ENCODE measurements around the gene ARFGAP1. TPM values are rescaled to one million over a fixed set of nuclear protein-coding genes. Genes with fewer than 3 reads are reported as not detected.
A peak's percentile ranks its signal among the peaks of the same experiment; 100 is the strongest.

ARFGAP1 gene
- total and polyA plus RNA-seq, 2 donors: 53.1 to 56.3 TPM

- Histone ChIP-seq H3K36me3 (ENCODE audit: insufficient read depth) (no peaks in the 10 kb centered on the region), H3K4me3 (ENCODE audit: low read depth, low read length) (no peak overlapping the region), H3K4me1 (ENCODE audit: insufficient read depth) (no peaks in the 10 kb centered on the region), H3K27ac (ENCODE audit: low read depth) (no peak overlapping the region)
- 83% methylated on average over 25 of the region's 25 CpGs for WGBS
- DNase-seq (ENCODE audit: extremely low spot score): no peak
Observed at GRCh38 chr20:63319164-63320040, 46.8 kb downstream of the ARFGAP1 start.

GRCh38 chr20:63320041-63320511 lies 47.5 kb downstream of the ARFGAP1 start:
- Histone ChIP-seq H3K4me3 (ENCODE audit: low read depth, low read length) (no peak overlapping the region), H3K27ac (ENCODE audit: low read depth) (no peak overlapping the region), H3K36me3 (ENCODE audit: insufficient read depth) (no peaks in the 10 kb centered on the region), H3K4me1 (ENCODE audit: insufficient read depth) (no peaks in the 10 kb centered on the region)
- 83% methylated on average over 23 of the region's 23 CpGs for WGBS
- no peak for DNase-seq (ENCODE audit: extremely low spot score)

DNA sequence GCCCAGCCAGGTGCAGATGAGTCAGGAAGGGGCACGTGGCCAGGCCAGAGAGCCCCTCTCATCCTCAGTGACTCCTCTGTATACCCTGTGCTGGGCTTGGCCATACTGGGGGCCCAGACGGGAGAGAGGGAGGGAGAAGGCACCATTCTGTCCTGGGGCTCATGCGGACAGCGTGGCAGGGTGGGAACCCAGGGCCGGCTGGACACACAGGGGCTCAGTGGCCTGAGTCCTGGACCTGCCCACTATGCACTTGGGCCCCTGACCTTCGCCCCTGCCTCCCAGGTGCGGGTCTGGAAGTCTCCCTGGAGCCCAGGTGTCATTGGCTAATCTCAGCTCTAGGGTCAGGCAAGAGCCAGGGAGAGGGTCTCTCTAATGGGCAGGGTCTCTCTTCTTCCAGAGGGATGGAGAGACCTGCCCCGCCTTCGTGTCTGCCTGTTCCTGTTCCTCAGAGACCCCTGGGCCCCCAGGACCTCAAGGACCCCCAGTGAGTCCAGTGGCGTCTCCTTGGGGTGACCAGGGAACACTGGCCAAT lies 48.1 kb downstream of the ARFGAP1 start:
- 72% methylated on average over 10 of the region's 10 CpGs for WGBS

GRCh38 chr20:63321148-63321831 lies 48.7 kb downstream of the ARFGAP1 start:
- Histone ChIP-seq H3K4me3 (ENCODE audit: low read depth, low read length) (no peak overlapping the region), H3K36me3 (ENCODE audit: insufficient read depth) (no peaks in the 10 kb centered on the region), H3K27ac (ENCODE audit: low read depth) (no peak overlapping the region), H3K4me1 (ENCODE audit: insufficient read depth) (no peaks in the 10 kb centered on the region)
- DNase-seq (ENCODE audit: extremely low spot score): peak; percentile 45
- WGBS: 37% methylated on average over 20 of the region's 20 CpGs

More for the DNA sequence above, 48.1 kb downstream of the ARFGAP1 start:
- no peak for DNase-seq (ENCODE audit: extremely low spot score)
- H3K36me3 ChIP-seq (ENCODE audit: insufficient read depth): no peaks in the 10 kb centered on the region
- no peaks in the 10 kb centered on the region for H3K4me1 ChIP-seq (ENCODE audit: insufficient read depth)
- no peak overlapping the region for H3K27ac ChIP-seq (ENCODE audit: low read depth)
- no peak overlapping the region for H3K4me3 ChIP-seq (ENCODE audit: low read depth, low read length)

GRCh38 chr20:63322146-63322932 lies 49.7 kb downstream of the ARFGAP1 start:
- H3K4me3 ChIP-seq (ENCODE audit: low read depth, low read length): no peak overlapping the region
- no peak for DNase-seq (ENCODE audit: extremely low spot score)
- 77% methylated on average over 34 of the region's 34 CpGs for WGBS
- no peaks in the 10 kb centered on the region for H3K4me1 ChIP-seq (ENCODE audit: insufficient read depth)
- no peak overlapping the region for H3K27ac ChIP-seq (ENCODE audit: low read depth)
- no peaks in the 10 kb centered on the region for H3K36me3 ChIP-seq (ENCODE audit: insufficient read depth)

DNA sequence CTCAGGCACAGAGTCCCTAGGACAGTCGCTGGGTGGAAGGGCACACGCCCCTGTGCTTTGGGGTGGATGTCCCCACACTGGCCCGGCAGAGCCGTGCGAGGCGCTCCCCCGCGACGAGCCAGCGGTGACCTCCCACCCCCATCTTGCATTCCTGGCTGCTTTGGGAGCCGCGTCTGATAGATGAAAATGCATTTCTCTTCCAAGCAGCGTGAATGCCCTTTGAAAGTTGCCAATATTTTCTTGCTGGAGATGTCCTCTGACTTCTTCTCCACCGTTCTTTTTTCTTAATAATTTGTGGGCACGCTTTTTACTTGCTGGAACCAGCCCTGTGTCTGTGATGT lies 50.3 kb downstream of the ARFGAP1 start:
- Histone ChIP-seq H3K27ac (ENCODE audit: low read depth) (no peak overlapping the region), H3K4me3 (ENCODE audit: low read depth, low read length) (no peak overlapping the region), H3K36me3 (ENCODE audit: insufficient read depth) (no peaks in the 10 kb centered on the region), H3K4me1 (ENCODE audit: insufficient read depth) (no peaks in the 10 kb centered on the region)
- no peak for DNase-seq (ENCODE audit: extremely low spot score)
- 40% methylated on average over 15 of the region's 15 CpGs for WGBS

DNA sequence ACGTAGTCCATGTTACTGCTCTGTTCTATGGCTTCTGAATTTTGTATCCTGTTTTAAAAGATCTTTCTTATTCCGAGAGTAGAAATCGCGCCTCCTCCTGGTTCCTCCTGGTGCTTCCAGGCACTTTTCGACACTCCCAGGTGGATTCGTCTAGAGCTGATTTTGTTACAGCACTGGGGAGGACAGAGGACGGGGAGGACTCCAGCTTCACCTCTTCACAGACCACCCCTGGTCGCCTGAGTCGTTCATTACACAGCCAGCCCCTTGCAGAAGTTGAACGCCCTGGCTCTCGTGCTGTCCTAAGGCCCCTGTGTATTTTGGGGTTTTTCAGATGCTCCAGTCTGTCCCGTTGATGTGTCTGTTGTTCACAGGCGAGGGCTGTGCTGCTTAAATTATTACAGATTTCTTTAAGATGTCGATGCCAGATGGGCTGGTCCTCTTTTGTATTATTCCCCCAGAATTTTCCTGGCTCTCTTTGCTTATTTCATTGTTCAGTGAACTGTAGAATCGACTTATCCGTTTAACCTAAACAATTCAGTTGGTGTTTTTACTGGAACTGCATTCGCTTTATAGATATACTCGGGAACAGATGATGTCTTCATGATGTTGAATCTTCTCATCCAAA lies 50.9 kb downstream of the ARFGAP1 start:
- 51% methylated on average over 18 of the region's 18 CpGs for WGBS
- no peaks in the 10 kb centered on the region for H3K4me1 ChIP-seq (ENCODE audit: insufficient read depth)
- no peak overlapping the region for H3K4me3 ChIP-seq (ENCODE audit: low read depth, low read length)
- DNase-seq (ENCODE audit: extremely low spot score): no peak
- no peaks in the 10 kb centered on the region for H3K36me3 ChIP-seq (ENCODE audit: insufficient read depth)
- H3K27ac ChIP-seq (ENCODE audit: low read depth): no peak overlapping the region

GRCh38 chr20:63325021-63325471 lies 52.4 kb downstream of the ARFGAP1 start:
- Histone ChIP-seq H3K27ac (ENCODE audit: low read depth) (no peak overlapping the region), H3K36me3 (ENCODE audit: insufficient read depth) (no peaks in the 10 kb centered on the region), H3K4me3 (ENCODE audit: low read depth, low read length) (no peak overlapping the region), H3K4me1 (ENCODE audit: insufficient read depth) (no peaks in the 10 kb centered on the region)
- DNase-seq (ENCODE audit: extremely low spot score): no peak
- WGBS: 90% methylated on average over 10 of the region's 10 CpGs

DNA sequence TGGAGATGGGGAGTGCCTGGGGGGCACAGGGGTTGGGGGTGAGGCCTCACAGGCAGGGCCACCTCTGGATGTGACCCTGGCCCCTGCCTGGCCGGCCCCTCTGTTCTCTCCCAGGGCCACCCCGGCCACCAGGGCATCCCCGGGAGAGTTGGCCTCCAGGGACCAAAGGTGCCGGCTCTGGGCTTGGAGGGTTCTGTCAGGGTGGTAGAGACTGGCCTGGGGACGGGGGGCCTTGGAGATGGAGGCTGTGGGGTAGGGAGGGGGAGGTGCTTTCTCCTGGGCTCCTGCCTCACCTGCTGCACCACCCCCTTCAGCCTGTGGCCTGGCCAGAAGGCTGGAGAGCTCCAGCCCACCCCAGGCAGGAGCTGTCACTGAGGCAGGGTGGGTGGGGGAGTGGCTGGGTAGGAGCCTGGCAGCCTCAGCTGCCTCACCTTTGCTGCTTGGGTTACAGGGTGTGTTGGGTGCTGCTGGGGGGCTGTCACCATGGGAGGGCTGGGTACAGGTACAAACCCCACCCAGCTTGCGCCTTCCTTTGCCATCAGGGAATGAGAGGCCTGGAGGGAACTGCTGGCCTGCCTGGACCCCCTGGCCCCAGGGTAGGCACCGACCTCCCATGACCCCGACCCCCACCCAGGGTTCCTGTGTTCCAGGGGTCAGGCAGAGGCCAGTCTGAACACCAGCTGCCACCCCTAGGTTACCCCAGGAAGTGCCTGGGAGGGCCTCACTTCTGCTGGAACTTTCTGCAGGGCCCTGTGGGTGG lies 53.1 kb downstream of the ARFGAP1 start:
- Histone ChIP-seq H3K36me3 (ENCODE audit: insufficient read depth) (no peaks in the 10 kb centered on the region), H3K4me1 (ENCODE audit: insufficient read depth) (no peaks in the 10 kb centered on the region), H3K27ac (ENCODE audit: low read depth) (no peak overlapping the region), H3K4me3 (ENCODE audit: low read depth, low read length) (no peak overlapping the region)
- WGBS: 91% methylated on average over 8 of the region's 8 CpGs
- no peak for DNase-seq (ENCODE audit: extremely low spot score)

DNA sequence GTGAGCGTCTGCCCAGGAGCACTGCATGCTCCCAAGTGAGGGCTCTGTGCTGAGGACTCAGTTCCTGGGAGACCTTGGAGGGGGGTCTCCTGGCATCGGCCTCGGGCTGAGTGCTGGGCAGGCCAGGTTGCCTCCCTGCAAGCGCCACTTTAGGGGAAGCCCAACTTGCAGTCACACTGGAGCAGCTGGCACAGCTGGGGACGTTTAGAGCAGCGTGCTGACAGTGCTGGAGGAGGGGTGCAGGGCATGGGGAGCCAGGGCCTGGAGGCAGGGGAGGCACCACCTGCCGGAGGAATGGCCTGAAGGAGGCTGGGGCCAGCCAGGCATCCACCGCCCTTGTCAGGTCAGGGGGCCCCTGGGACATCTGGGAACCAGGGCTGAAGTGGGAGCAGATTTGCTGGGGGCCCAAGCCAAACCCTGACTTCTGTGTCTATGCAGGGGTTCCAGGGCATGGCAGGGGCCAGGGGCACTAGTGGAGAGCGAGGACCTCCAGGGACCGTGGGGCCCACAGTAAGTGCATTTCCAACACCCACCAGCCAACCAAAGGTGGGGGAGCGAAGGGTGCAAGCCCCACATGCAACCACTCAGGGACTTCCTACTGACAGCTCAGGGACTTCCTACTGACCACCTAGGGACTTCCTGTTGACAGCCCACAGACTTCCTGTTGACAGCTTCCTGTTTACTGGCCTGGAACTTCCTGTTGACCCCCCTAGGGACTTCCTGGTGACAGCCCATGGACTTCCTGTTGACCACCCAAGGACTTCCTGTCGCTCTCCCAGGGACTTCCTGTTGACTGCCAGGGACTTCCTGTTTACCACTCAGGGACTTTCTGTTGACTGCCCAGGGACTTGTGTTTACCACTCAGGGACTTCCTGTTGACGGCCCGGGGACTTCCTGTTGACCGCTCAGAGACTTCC lies 54.0 kb downstream of the ARFGAP1 start:
- 89% methylated on average over 15 of the region's 15 CpGs for WGBS
- DNase-seq (ENCODE audit: extremely low spot score): no peak
- no peak overlapping the region for H3K4me3 ChIP-seq (ENCODE audit: low read depth, low read length)
- H3K36me3 ChIP-seq (ENCODE audit: insufficient read depth): no peaks in the 10 kb centered on the region
- H3K27ac ChIP-seq (ENCODE audit: low read depth): no peak overlapping the region
- no peaks in the 10 kb centered on the region for H3K4me1 ChIP-seq (ENCODE audit: insufficient read depth)

DNA sequence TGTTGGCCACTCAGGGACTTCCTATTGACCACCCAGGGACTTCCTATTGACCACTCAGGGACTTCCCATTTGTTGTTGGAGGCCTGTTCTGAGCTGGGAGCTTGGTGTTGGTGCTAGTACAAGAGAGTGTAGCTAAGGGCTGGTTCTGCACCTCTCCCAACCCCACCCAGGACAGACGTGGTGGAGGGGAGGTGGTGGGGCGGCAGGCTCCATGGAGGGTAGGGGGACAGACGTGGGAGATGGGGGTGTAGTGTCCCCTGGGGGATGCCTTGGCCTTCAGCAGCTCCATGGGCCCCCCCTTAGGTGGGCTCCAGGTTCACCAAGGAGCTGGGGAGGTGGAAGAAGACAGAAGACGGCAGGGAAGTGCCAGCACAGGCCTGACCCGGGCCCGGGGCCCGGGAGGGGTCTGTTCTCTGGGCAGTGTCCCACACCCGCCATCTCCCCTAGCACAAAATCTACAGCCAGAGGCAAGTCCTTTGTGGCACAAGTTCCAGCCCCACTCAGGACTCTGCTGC lies 54.7 kb downstream of the ARFGAP1 start:
- Histone ChIP-seq H3K36me3 (ENCODE audit: insufficient read depth) (no peaks in the 10 kb centered on the region), H3K27ac (ENCODE audit: low read depth) (no peak overlapping the region), H3K4me1 (ENCODE audit: insufficient read depth) (no peaks in the 10 kb centered on the region), H3K4me3 (ENCODE audit: low read depth, low read length) (no peak overlapping the region)
- 86% methylated on average over 8 of the region's 8 CpGs for WGBS
- no peak for DNase-seq (ENCODE audit: extremely low spot score)
